ENCODE data around the gene COL4A3. TPM values are rescaled to one million over a fixed set of nuclear protein-coding genes. Genes with fewer than 3 reads are reported as not detected.

Gene COL4A3
- total RNA-seq, 1 donor from 2014 or later = 1.1 TPM

DNA sequence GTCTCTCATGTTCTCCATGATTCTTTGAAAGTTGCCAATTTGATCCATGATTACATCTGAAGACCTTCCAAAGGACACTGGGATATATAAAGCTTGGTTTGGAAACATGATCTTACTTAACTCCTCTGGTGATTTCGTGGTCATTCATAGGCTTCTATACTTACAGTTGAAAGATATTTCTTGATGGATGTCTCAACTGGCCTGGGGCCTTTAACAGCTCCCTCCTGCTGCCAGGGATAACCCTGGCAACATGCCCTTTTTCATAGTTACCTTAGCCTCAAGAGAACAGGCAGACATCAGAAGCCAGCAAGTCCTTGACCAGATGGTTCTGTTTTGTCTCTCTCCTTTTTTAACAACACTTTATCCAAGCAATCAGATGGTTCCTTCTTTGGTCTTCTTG is 137.1 kb downstream of the COL4A3 start:
- DNase-seq (ENCODE audit: low read depth) = no peak
- TF ChIP-seq, protein P1, sequence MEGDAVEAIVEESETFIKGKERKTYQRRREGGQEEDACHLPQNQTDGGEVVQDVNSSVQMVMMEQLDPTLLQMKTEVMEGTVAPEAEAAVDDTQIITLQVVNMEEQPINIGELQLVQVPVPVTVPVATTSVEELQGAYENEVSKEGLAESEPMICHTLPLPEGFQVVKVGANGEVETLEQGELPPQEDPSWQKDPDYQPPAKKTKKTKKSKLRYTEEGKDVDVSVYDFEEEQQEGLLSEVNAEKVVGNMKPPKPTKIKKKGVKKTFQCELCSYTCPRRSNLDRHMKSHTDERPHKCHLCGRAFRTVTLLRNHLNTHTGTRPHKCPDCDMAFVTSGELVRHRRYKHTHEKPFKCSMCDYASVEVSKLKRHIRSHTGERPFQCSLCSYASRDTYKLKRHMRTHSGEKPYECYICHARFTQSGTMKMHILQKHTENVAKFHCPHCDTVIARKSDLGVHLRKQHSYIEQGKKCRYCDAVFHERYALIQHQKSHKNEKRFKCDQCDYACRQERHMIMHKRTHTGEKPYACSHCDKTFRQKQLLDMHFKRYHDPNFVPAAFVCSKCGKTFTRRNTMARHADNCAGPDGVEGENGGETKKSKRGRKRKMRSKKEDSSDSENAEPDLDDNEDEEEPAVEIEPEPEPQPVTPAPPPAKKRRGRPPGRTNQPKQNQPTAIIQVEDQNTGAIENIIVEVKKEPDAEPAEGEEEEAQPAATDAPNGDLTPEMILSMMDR (conservative IDR thresholded peaks at IDR 0.05; ENCODE audit: low read depth, low read length) = no peak
- no peak overlapping the region for H3K4me3 ChIP-seq (ENCODE audit: low read depth, low read length)

DNA sequence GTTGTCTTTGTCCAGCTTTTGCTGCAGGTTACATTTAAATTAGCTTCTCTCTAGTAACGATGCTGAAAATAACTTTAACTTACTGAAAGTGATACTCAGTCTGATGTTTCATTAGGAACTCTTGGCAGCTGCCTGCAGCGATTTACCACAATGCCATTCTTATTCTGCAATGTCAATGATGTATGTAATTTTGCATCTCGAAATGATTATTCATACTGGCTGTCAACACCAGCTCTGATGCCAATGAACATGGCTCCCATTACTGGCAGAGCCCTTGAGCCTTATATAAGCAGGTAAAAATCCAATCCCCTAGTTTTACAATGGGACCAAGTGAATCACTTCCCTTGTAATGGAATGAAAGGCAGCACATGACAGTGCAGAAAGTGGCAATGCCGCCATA is 144.4 kb downstream of the COL4A3 start:
- no peak overlapping the region for H3K4me3 ChIP-seq (ENCODE audit: low read depth, low read length)
- no peak for DNase-seq (ENCODE audit: low read depth)

DNA sequence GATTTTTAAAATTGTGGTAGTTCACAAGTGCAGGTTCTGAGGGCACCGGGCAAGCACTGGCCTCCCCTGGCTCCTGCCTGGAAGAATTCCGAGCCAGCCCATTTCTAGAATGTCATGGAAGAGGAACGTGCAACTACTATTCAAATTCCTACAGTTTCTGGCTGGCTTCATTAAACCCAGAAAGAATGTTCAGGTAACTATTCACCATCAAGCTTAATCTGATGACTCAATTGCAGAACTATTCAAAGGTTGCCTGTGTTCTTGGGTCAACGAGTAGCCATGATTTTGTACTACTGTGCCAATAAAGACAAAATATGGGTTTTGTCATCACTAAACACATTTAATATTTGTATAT is 146.3 kb downstream of the COL4A3 start:
- peak; percentile 61 for DNase-seq (ENCODE audit: low read depth)
- TF ChIP-seq, protein P1 (conservative IDR thresholded peaks at IDR 0.05; ENCODE audit: low read depth, low read length) = no peak
- no peak overlapping the region for H3K4me3 ChIP-seq (ENCODE audit: low read depth, low read length)

More for the DNA sequence above, 144.4 kb downstream of the COL4A3 start:
- TF ChIP-seq, protein P1 (conservative IDR thresholded peaks at IDR 0.05; ENCODE audit: low read depth, low read length) = no peak

DNA sequence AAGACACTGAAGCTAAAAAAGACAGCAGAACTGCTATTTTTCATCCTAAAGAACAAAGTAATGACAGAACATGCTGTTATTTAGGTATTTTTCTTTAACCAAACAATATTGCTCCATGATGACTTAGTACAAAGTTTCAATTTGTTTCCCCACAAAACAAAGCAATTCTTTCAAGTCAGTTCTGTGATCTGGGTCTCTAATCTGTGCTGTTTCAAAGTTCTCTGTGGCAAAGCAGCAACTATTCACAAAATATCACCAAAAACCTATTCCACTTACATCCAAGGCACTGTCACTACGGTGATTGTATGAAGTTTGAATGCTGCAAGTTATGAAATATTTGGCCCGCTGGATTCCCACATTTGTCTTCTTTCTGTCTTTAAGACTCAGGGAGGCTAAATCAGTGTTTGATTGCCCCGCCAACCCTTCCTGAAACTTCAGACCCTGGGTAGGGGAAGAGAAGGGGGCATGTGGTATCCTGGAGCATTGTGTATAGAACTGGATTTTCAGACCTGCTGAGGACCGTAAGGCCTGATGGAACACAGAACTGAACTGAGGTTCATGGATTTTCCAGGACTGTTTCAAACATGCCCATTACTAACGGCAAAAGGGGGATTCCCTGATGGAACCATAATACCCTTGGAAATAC is 147.6 kb downstream of the COL4A3 start:
- TF ChIP-seq, protein P1 (conservative IDR thresholded peaks at IDR 0.05; ENCODE audit: low read depth, low read length) = no peak
- no peak overlapping the region for H3K4me3 ChIP-seq (ENCODE audit: low read depth, low read length)
- DNase-seq (ENCODE audit: low read depth) = no peak

DNA sequence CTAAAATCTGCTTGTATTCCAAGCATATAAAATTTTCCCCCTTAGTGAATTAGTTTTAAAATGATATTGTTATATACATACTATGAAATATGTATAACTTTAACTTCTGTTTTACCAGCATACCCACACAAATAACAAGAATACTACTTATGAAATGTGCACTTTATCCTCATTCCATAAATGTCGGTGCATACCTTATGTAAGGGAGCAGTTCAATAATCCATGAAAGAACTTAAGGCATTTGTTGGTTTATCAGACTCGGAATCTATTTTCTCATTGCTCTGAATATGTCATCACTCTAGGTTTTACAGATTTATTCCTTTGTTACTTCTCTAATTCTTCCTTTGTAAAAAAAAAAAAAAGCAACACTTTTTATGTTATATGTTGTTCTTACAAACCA is 148.2 kb downstream of the COL4A3 start:
- TF ChIP-seq, protein P1 (conservative IDR thresholded peaks at IDR 0.05; ENCODE audit: low read depth, low read length) = no peak
- DNase-seq (ENCODE audit: low read depth) = no peak
- H3K4me3 ChIP-seq (ENCODE audit: low read depth, low read length) = no peak overlapping the region

DNA sequence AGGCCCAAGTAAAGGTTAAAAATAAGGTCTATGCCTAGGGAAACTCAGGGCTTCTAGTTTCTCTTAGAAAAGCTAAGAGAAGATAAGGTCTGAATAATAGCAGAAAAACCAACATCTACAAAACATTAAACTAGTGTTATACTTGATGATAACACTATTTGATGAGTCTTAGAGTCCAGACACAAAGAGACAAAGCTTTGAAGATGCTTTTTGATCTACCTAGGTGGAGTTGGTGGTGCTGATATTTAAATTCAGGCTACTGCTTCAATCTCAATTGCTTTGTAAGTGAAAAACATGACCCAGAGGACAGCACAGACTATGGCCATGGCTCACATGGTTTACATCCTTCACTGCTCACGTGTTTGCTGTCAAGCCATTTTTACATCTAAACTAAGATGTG is 148.9 kb downstream of the COL4A3 start:
- TF ChIP-seq, protein P1 (conservative IDR thresholded peaks at IDR 0.05; ENCODE audit: low read depth, low read length) = no peak
- DNase-seq (ENCODE audit: low read depth) = no peak
- H3K4me3 ChIP-seq (ENCODE audit: low read depth, low read length) = no peak overlapping the region

DNA sequence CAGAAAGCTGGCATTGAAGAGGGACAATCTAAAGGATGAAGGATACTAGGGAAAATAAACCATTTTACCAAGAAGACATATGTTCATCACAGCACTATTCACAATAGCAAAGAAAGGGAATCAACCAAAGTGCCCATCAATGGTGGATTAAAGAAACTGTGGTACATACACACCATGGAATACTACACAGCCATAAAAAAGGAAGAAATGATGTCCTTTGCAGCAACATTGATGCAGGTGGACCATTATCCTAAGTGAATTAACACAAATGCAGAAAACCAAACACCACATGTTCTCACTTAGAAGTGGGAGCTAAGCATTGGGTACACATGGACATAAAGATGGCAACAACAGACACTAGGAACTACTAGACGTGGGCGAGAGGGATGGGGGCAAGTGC is 153.4 kb downstream of the COL4A3 start:
- H3K4me3 ChIP-seq (ENCODE audit: low read depth, low read length) = no peak overlapping the region
- TF ChIP-seq, protein P1 (conservative IDR thresholded peaks at IDR 0.05; ENCODE audit: low read depth, low read length) = no peak
- no peak for DNase-seq (ENCODE audit: low read depth)

Data from epithelial cell of proximal tubule (primary cell).